ENCODE measurements around the gene TNC.

Gene TNC

GRCh38 chr9:115117999-115118878 is at the start of gene TNC:
Gene TNC (minus strand): TSS chr9:115118157. CDS start chr9:115091018, 27,139 bp downstream.
- peak; percentile 19 for DNase-seq

- DNase-seq: no peak
Observed at GRCh38 chr9:115167175-115167574, 49.2 kb upstream of the TNC start.

GRCh38 chr9:115165233-115165632 is 47.3 kb upstream of the TNC start:
- no peak for DNase-seq

GRCh38 chr9:115164511-115164974 is 46.6 kb upstream of the TNC start:
- DNase-seq: no peak

GRCh38 chr9:115162946-115163345 is 45.0 kb upstream of the TNC start:
- no peak for DNase-seq

GRCh38 chr9:115161446-115161845 is 43.5 kb upstream of the TNC start:
- no peak for DNase-seq

- DNase-seq: no peak
Observed at GRCh38 chr9:115158661-115159481, 40.9 kb upstream of the TNC start.

GRCh38 chr9:115157245-115157674 is 39.3 kb upstream of the TNC start:
- DNase-seq: no peak

- no peak for DNase-seq
Observed at GRCh38 chr9:115155037-115155436, 37.1 kb upstream of the TNC start.

GRCh38 chr9:115154617-115155016 is 36.7 kb upstream of the TNC start:
- DNase-seq: no peak

- no peak for DNase-seq
Observed at GRCh38 chr9:115152281-115152820, 34.4 kb upstream of the TNC start.

- no peak for DNase-seq
Observed at GRCh38 chr9:115148721-115149120, 30.8 kb upstream of the TNC start.

- DNase-seq: no peak
Observed at GRCh38 chr9:115146581-115147021, 28.6 kb upstream of the TNC start.

- no peak for DNase-seq
Observed at GRCh38 chr9:115144706-115145105, 26.7 kb upstream of the TNC start.

- DNase-seq: no peak
Observed at GRCh38 chr9:115143689-115144088, 25.7 kb upstream of the TNC start.

GRCh38 chr9:115142517-115143270 is 24.7 kb upstream of the TNC start:
- DNase-seq: no peak

GRCh38 chr9:115142090-115142489 is 24.1 kb upstream of the TNC start:
- DNase-seq: no peak

GRCh38 chr9:115141612-115142011 is 23.7 kb upstream of the TNC start:
- no peak for DNase-seq

- DNase-seq: no peak
Observed at GRCh38 chr9:115138151-115138550, 20.2 kb upstream of the TNC start.

- DNase-seq: no peak
Observed at GRCh38 chr9:115137526-115137925, 19.6 kb upstream of the TNC start.

- DNase-seq: no peak
Observed at GRCh38 chr9:115135821-115136778, 18.1 kb upstream of the TNC start.
